ENCODE measurements around the gene CLDN15.

Gene CLDN15

DNA sequence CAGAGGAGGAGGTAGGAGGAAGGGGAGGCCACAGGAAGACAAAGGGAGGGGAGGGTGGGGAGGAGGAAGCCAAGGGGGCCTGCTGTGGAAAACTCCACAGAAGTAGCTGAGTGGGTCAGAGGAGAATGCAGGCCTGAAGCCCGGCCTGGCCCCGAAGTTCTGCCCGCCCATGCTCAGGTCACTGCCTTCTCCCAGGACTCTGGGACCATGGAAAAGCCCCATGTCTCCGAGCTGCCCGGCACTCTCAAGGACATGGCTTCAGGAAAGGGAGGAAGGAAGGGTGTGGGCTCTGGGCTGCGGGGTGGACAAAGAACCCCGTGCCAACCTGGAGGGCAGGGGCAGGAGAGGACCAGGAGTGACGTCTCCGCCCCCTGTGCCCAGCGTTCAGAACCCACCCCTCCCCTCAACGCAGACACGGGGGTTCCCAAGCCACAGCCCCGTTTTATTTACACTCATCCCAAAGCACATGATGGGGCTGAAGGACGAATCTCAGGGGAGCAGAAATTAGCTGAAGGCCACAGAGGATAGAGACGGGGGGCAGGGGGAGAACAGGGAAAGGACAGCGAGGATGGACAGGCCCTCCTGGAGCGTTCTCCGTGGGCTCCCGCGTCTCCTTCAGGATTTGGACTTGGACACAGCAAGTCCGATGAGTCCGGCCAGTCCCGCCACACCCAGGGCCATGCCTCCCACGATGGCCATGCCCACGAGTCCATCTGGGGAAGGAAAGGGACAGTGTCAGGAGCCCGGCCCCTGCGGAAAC is 1.8 kb upstream of the CLDN15 start:
- TF ChIP-seq POLR2A (IDR thresholded peaks at IDR 0.05; ENCODE audit: low read depth, low read length) (no peak), TAF1 (IDR thresholded peaks at IDR 0.05; ENCODE audit: low read depth, low read length) (no peak), POLR2AphosphoS5 (IDR thresholded peaks at IDR 0.05; ENCODE audit: low read depth, low read length) (no peak), POU2F2 (IDR thresholded peaks at IDR 0.05; ENCODE audit: low read depth, low read length) (no peak), PAX5 (IDR thresholded peaks at IDR 0.05; ENCODE audit: insufficient read depth, low read length, severe bottlenecking) (no peak), SPI1 (IDR thresholded peaks at IDR 0.05; ENCODE audit: low read depth, low read length) (no peak)
- FAIRE-seq: no peak
- no peak for DNase-seq (ENCODE audit: insufficient read length, low spot score)

DNA sequence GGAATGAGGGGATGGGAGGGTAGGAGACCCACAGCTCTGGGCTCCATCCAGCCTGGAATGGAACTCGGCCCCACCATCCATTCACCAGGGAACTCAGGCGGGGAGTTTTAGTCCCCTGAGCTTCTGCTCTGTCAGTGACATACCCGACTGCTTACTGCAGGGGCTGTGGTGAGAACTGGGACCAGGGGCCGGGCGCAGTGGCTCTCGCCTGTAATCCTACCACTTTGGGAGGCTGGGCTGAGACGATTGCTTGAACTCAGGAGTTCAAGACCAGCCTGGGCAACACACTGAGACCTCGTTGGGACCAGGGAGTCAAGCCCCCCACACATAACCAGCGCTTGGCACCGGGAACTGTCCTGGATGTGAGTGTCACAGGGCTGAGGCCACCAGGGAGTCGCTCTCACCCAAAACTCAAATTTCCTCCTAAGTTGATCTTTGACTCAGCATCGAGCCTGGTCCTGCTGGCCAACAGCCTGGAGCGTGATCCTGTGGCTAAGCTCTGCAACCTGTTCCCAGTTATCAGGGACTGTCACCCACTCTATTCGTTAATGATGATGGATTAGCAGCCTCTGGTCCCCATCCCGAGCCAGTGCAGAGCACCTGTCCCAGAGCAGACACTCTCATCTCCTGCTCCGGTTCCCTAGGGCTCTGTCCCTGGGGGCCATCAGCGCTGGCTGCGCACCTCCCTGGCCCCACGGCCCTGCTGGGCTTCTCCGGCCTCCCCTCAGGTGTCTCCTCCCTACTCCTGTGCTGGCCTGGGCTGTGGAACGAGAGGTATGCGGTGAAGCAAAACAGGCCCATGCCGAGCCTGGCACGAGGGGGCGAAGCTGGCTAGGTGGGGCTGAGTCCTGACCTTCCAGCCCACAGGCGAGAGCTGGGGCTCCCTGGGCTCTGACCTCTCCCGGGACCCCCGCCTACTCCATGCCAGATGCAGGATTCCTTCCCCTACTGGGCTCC is 902 bp upstream of the CLDN15 start:
- FAIRE-seq: no peak
- TF ChIP-seq POLR2A (IDR thresholded peaks at IDR 0.05; ENCODE audit: low read depth, low read length): no peak

DNA sequence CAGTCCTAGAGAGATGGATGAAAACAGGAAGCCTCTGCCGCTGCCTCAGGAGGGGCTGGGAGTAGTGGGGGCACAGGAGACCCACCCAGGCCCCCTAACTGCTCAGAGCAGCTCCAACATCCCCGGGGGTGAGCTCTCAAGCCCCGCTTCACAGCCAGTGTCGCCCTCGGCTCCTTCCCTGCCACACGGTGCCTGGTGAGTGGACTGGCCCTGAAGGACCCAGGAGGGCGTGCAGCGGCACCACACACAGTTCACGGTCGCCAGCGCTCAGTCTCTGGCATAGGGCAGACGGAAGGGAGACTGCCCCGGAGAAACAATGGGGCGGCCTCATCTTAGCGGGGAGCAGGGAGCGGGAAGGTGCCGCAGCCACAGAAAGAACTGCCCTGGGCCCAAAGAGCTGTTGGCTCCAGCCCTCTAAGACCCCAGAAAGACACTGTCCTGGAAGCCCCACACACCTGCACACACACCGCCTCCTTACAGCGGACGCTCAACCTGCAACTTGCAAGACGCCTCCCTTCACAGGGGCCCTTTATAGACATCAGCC is 1.2 kb downstream of the CLDN15 start:
- FAIRE-seq (no peak), DNase-seq (ENCODE audit: insufficient read length, low spot score) (no peak)
- TF ChIP-seq POLR2AphosphoS5 (IDR thresholded peaks at IDR 0.05; ENCODE audit: low read depth, low read length) (no peak), POLR2A (IDR thresholded peaks at IDR 0.05; ENCODE audit: low read depth, low read length) (no peak), SPI1 (IDR thresholded peaks at IDR 0.05; ENCODE audit: low read depth, low read length) (no peak), PAX5 (IDR thresholded peaks at IDR 0.05; ENCODE audit: insufficient read depth, low read length, severe bottlenecking) (no peak), TAF1 (IDR thresholded peaks at IDR 0.05; ENCODE audit: low read depth, low read length) (no peak), POU2F2 (IDR thresholded peaks at IDR 0.05; ENCODE audit: low read depth, low read length) (no peak)

More for the DNA sequence above, 902 bp upstream of the CLDN15 start:
- no peak for DNase-seq (ENCODE audit: insufficient read length, low spot score)

DNA sequence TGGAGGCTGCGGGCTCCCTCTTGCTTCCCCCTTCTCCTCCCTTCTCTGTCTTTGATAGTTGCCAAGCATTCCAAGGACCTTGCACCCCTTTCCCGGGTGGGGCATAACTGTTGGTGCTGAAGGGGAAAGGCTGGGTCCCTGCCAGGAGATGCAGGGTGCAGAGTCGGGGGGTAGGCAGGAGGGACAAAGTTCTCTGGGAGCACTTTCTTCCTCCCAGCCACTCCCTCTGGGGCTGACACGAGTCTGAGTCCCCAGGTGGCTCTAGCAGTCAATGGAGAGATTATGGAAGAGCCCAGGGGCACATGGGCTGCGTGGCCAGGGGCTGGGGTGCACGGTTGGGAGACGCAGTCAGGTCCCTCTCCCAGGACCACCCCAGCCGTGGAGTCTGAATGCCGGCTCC is 2.1 kb downstream of the CLDN15 start:
- no peak for TF ChIP-seq POLR2AphosphoS5 (IDR thresholded peaks at IDR 0.05; ENCODE audit: low read depth, low read length)
- no peak for TF ChIP-seq SPI1 (IDR thresholded peaks at IDR 0.05; ENCODE audit: low read depth, low read length)
- TF ChIP-seq TAF1 (IDR thresholded peaks at IDR 0.05; ENCODE audit: low read depth, low read length): no peak
- no peak for TF ChIP-seq POU2F2 (IDR thresholded peaks at IDR 0.05; ENCODE audit: low read depth, low read length)
- no peak for TF ChIP-seq POLR2A (IDR thresholded peaks at IDR 0.05; ENCODE audit: low read depth, low read length)
- no peak for TF ChIP-seq PAX5 (IDR thresholded peaks at IDR 0.05; ENCODE audit: insufficient read depth, low read length, severe bottlenecking)
- FAIRE-seq (no peak), DNase-seq (ENCODE audit: insufficient read length, low spot score) (no peak)

DNA sequence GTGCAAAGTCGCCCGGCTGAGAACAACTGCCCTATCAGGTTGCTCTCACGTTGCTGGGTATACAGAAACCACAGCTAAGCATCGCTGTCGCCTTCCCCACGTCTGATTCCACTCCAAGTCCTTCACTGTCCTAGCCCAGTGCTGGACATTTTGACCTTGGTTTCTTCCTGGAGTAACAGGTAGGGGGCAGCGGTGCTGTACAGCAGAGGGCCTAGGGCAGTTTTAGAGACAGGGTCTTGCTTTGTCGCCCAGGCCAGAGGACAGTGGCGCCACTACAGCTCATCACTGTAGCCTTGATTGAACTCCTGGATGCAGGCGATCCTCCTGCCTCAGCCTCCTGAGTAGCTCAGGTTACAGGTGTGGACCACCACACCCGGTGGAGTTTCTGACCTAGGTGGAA is 2.6 kb downstream of the CLDN15 start:
- FAIRE-seq: no peak
- TF ChIP-seq PAX5 (IDR thresholded peaks at IDR 0.05; ENCODE audit: insufficient read depth, low read length, severe bottlenecking): no peak
- TF ChIP-seq POLR2A (IDR thresholded peaks at IDR 0.05; ENCODE audit: low read depth, low read length): no peak
- TF ChIP-seq POU2F2 (IDR thresholded peaks at IDR 0.05; ENCODE audit: low read depth, low read length): no peak
- no peak for TF ChIP-seq SPI1 (IDR thresholded peaks at IDR 0.05; ENCODE audit: low read depth, low read length)
- no peak for TF ChIP-seq POLR2AphosphoS5 (IDR thresholded peaks at IDR 0.05; ENCODE audit: low read depth, low read length)
- no peak for TF ChIP-seq TAF1 (IDR thresholded peaks at IDR 0.05; ENCODE audit: low read depth, low read length)
- no peak for DNase-seq (ENCODE audit: insufficient read length, low spot score)

DNA sequence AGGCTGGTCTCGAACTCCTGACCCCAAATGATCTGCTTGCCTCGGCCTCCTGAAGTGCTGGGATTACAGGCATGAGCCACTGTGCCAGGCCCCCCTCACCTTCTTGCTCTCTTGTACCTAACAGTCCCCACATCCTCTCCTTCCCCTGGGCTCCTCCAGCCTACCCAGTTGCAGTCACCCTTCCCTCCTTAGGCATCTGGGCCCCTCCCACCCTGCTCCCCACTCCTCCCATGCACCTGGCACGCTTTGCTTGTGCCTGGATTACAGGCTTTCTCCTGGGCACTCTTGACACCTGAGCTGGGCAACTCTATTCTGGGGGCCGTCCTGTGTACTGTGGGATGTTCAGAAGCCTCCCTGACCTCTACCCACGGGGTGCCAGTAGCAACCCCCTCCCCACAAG is 3.0 kb downstream of the CLDN15 start:
- TF ChIP-seq POLR2A (IDR thresholded peaks at IDR 0.05; ENCODE audit: low read depth, low read length) (no peak), POLR2AphosphoS5 (IDR thresholded peaks at IDR 0.05; ENCODE audit: low read depth, low read length) (no peak), TAF1 (IDR thresholded peaks at IDR 0.05; ENCODE audit: low read depth, low read length) (no peak), SPI1 (IDR thresholded peaks at IDR 0.05; ENCODE audit: low read depth, low read length) (no peak)
- DNase-seq (ENCODE audit: insufficient read length, low spot score) (no peak), FAIRE-seq (no peak)

DNA sequence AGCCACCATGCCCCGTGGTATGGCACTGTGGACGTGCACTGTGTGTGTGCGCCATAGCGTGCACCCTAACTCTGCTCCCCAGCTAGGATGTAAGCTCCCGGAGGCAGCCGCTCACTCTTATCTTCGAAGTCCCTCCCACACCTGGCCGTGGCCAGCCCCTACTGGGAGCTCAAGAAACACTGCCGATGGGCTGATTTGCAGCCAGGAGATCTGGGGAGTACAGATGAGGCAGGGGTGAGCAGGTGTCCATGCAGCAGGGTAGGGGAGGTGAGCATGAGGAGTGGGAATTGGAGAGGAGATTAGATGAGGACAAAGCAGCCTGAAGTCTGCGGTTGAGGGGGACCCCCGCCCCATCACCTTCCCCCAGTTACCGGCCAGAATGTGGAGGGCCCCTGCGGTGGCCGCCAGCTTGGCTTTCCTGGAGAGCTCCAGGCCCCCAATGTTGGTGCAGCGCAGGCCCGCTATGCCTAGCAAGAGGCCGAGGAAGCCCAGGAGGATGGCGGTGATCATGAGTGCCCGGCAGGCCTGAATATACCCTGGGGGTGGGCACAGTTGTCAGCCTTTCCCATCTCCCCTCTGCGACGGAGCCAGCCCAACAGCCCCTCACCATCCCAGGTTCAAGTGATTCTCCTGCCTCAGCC is 3.6 kb downstream of the CLDN15 start:
- no peak for DNase-seq (ENCODE audit: insufficient read length, low spot score)
- no peak for FAIRE-seq

DNA sequence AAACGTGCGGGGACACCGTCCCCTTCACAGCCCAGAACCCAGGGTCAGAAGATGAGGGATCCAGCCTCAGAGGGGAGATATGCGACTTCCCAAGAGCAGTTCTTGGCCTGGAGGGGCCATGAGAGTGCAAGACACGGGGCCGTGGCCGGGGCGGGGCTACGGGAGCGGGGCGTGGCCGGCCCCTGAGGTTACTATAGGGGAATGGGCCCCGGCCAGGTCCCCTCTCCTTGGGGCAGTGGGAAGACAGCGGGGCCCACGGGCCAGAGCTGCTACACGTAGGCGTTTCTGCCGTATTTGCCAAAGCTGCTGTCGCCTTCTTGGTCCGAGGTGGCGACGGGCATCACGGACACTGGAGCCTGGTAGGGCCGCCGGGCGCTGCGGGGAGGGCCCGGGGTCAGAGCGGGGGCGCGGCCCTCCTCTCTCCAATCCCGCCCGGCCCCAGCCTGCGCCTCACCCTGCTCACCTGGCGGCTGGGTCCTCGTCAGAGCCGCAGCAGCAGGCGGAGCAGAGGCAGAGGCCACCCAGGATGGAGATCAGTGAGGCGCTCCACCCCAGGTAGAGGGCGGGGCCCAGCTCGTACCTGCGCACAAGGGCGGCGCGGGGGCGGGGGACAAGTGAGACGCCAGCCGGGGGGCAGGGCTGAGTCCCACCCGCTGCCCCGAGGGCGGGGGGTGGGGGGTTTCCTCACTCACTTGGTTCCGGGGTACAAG is 5.3 kb downstream of the CLDN15 start:
- DNase-seq (ENCODE audit: insufficient read length, low spot score): no peak
- no peak for FAIRE-seq
- TF ChIP-seq TAF1 (IDR thresholded peaks at IDR 0.05; ENCODE audit: low read depth, low read length): no peak
- TF ChIP-seq POLR2A (IDR thresholded peaks at IDR 0.05; ENCODE audit: low read depth, low read length): no peak
- no peak for TF ChIP-seq PAX5 (IDR thresholded peaks at IDR 0.05; ENCODE audit: insufficient read depth, low read length, severe bottlenecking)
- no peak for TF ChIP-seq POU2F2 (IDR thresholded peaks at IDR 0.05; ENCODE audit: low read depth, low read length)
- no peak for TF ChIP-seq POLR2AphosphoS5 (IDR thresholded peaks at IDR 0.05; ENCODE audit: low read depth, low read length)
- no peak for TF ChIP-seq SPI1 (IDR thresholded peaks at IDR 0.05; ENCODE audit: low read depth, low read length)

More for the DNA sequence above, 3.6 kb downstream of the CLDN15 start:
- TF ChIP-seq PAX5 (IDR thresholded peaks at IDR 0.05; ENCODE audit: insufficient read depth, low read length, severe bottlenecking) (no peak), POLR2AphosphoS5 (IDR thresholded peaks at IDR 0.05; ENCODE audit: low read depth, low read length) (no peak), TAF1 (IDR thresholded peaks at IDR 0.05; ENCODE audit: low read depth, low read length) (no peak)

DNA sequence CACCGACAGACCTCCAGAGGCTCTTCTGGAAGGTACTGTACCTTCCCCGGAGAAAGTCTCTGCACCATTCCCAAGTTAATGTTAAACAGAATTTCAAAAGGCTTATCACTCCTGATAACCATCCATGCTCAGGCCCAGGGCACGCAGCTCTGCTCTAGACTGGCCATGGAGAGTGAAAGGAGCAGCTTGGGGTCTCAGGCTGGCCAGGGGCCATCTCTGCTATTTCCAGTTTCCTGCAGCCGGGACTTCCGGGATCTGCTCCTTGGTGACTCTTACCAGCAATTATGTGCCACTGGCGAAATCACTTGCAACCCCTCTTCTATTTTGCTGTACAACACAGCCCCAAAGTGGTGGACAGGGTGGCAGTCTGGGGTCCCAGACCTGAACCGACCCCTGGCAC is 6.0 kb downstream of the CLDN15 start:
- no peak for FAIRE-seq
- no peak for DNase-seq (ENCODE audit: insufficient read length, low spot score)
- TF ChIP-seq POU2F2 (IDR thresholded peaks at IDR 0.05; ENCODE audit: low read depth, low read length): no peak
- TF ChIP-seq POLR2A (IDR thresholded peaks at IDR 0.05; ENCODE audit: low read depth, low read length): no peak
- TF ChIP-seq SPI1 (IDR thresholded peaks at IDR 0.05; ENCODE audit: low read depth, low read length): no peak
